HL-60 (cell line): Measurements from ENCODE around the gene EEA1.

Experiments
- DNase-seq, 2 experiments: peaks; one replicate each; pipeline ENCODE4 v3.0.0-alpha.2; 2010 to 2020; ENCODE audit warnings: low read depth in 1 of 2, low spot score in 1 of 2
- H3K27ac ChIP-seq: fragments of 250-450 bp; sonication (Bioruptor Pico); replicated peaks from 2 replicates; pipeline ENCODE4 v1.5.1; 2020; ENCODE audit warnings: mild to moderate bottlenecking, moderate library complexity
- H3K27me3 ChIP-seq: fragments of 250-450 bp; sonication (Bioruptor Pico); 2 replicates; pipeline ENCODE4 v1.5.1; 2021; ENCODE audit warnings: mild to moderate bottlenecking, moderate library complexity; ENCODE audit not compliant: insufficient read depth, poor library complexity, severe bottlenecking
- H3K4me3 ChIP-seq: replicated peaks from 2 replicates; pipeline ENCODE4 v1.5.1; 2011; ENCODE audit warnings: mild to moderate bottlenecking, control low read depth, low read length; ENCODE audit not compliant: insufficient read depth
- GABPA ChIP-seq: IDR thresholded peaks from 2 replicates; pipeline ENCODE4 v1.6.1; 2012; ENCODE audit warnings: low read depth
- POLR2AphosphoS5 ChIP-seq: IDR thresholded peaks from 2 replicates; pipeline ENCODE4 v1.6.1; 2012; ENCODE audit warnings: low read depth
- SPI1 ChIP-seq: IDR thresholded peaks from 2 replicates; pipeline ENCODE4 v1.6.1; 2012; ENCODE audit warnings: low read depth, mild to moderate bottlenecking, borderline replicate concordance
- TF ChIP-seq, protein P1 (sequence below): IDR thresholded peaks from one replicate; pipeline ENCODE4 v1.5.1; 2011; ENCODE audit warnings: low read length, control low read depth, inconsistent platforms; ENCODE audit not compliant: insufficient read depth
- TF ChIP-seq, protein P2 (sequence below): IDR thresholded peaks from 2 replicates; pipeline ENCODE4 v1.6.1; 2012; ENCODE audit warnings: low read depth; ENCODE audit not compliant: insufficient replicate concordance

Gene EEA1

DNA sequence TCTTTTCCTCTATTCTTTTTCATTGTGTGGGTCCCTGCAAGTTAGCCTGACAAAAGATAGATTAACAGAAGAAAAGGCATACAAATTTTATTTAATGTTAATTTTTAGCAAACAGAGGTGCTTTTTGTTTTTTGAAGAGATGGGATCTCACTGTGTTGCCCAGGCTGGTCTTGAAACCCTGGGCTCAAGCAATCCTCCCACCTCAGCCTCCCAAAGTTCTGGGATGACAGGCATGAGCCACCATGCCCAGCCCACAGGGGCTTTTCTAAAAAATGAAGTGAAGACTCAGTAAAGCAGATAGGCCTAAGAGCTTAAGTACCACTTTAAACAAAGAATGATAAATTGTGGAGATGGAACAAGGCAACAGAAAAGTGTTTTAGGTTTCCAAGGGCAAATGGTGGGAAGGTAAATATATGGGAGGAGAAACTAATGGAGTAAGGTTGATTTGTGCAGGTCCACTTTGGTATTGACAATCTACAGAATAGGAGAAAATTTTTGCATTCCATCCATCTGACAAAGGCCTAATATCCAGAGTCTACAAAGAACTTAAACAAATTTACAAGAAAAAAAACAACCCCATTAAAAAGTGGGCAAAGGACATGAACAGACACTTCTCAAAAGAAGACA, 18.6 kb upstream of the EEA1 start:
- H3K4me3 ChIP-seq = no peak overlapping the region
- TF ChIP-seq, protein P1, sequence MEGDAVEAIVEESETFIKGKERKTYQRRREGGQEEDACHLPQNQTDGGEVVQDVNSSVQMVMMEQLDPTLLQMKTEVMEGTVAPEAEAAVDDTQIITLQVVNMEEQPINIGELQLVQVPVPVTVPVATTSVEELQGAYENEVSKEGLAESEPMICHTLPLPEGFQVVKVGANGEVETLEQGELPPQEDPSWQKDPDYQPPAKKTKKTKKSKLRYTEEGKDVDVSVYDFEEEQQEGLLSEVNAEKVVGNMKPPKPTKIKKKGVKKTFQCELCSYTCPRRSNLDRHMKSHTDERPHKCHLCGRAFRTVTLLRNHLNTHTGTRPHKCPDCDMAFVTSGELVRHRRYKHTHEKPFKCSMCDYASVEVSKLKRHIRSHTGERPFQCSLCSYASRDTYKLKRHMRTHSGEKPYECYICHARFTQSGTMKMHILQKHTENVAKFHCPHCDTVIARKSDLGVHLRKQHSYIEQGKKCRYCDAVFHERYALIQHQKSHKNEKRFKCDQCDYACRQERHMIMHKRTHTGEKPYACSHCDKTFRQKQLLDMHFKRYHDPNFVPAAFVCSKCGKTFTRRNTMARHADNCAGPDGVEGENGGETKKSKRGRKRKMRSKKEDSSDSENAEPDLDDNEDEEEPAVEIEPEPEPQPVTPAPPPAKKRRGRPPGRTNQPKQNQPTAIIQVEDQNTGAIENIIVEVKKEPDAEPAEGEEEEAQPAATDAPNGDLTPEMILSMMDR = no peak
- TF ChIP-seq SPI1 (no peak), POLR2AphosphoS5 (no peak)
- TF ChIP-seq, protein P2, sequence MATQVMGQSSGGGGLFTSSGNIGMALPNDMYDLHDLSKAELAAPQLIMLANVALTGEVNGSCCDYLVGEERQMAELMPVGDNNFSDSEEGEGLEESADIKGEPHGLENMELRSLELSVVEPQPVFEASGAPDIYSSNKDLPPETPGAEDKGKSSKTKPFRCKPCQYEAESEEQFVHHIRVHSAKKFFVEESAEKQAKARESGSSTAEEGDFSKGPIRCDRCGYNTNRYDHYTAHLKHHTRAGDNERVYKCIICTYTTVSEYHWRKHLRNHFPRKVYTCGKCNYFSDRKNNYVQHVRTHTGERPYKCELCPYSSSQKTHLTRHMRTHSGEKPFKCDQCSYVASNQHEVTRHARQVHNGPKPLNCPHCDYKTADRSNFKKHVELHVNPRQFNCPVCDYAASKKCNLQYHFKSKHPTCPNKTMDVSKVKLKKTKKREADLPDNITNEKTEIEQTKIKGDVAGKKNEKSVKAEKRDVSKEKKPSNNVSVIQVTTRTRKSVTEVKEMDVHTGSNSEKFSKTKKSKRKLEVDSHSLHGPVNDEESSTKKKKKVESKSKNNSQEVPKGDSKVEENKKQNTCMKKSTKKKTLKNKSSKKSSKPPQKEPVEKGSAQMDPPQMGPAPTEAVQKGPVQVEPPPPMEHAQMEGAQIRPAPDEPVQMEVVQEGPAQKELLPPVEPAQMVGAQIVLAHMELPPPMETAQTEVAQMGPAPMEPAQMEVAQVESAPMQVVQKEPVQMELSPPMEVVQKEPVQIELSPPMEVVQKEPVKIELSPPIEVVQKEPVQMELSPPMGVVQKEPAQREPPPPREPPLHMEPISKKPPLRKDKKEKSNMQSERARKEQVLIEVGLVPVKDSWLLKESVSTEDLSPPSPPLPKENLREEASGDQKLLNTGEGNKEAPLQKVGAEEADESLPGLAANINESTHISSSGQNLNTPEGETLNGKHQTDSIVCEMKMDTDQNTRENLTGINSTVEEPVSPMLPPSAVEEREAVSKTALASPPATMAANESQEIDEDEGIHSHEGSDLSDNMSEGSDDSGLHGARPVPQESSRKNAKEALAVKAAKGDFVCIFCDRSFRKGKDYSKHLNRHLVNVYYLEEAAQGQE = no peak
- H3K27ac ChIP-seq = no peak overlapping the region
- DNase-seq = no peak
- no peaks in the 10 kb centered on the region for H3K27me3 ChIP-seq

DNA sequence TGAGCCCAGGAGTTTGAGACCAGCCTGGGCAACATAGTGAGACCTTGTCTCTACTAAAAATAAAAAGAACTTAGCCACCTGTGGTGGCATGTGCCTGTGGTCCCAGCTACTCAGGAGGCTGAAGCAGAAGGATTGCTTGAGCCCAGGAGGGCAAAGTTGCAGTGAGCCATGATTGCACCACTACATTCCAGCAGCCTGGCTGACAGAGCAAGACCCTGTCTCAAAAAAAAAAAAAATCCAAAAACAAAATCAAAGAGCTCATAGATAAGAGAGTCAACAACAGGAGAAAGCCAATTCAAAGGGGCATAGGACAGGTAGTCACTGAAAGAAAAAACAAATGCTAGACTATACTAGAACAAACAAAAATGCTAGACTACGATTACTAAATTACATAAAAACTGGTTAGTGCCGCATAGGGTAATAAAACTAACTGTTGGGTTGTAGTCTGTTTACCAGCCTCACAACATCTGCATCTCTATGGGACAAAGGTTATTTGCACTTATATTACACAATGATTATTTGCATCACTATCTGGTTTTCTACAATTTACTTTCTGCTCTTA, 16.6 kb upstream of the EEA1 start:
- no peak for DNase-seq
- Histone ChIP-seq H3K27ac (no peak overlapping the region), H3K4me3 (no peak overlapping the region), H3K27me3 (no peaks in the 10 kb centered on the region)
- TF ChIP-seq GABPA (no peak), POLR2AphosphoS5 (no peak), SPI1 (no peak)
- TF ChIP-seq, protein P1 = no peak
- TF ChIP-seq, protein P2 = no peak

DNA sequence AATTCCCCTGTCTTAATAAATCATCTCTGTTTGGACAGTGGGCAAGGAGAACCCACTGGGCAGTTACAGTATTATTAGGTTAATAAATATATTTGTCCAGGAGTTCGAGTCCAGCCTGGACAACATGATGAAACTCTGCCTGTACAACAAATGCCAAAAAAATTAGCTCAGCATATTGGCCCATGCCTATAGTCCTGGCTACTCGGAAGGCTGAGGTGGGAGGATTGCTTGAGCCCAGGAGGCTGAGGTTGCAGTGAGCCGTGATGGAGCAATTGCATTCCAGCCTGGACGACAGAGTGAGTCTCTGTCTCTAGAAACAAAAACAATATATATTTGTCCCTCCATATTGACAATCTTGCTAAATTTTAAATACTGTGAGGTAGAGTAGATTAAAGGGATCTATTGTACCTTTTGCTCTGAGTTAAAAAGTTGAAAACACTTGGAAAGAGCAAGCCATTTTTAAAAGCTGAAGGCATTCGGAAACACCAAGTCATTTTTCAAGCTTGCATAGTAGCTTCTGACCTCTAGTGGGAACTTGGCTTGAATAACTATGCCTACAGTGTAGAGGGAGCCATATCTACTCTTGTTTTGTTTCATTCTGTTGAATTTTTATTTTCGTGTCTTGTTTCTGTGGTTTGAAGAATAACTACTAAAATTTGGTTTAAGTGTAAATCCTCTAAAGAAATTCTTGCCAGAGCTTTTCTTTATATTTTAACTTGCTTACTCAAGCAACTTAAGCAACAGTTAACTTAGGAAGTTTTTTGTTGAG, 14.6 kb upstream of the EEA1 start:
- H3K27ac ChIP-seq = no peak overlapping the region

More for the DNA sequence above, 14.6 kb upstream of the EEA1 start:
- TF ChIP-seq, protein P1 = no peak
- TF ChIP-seq POLR2AphosphoS5 = no peak
- TF ChIP-seq GABPA = no peak
- TF ChIP-seq, protein P2 = no peak
- TF ChIP-seq SPI1 = no peak
- no peak overlapping the region for H3K4me3 ChIP-seq
- no peak for DNase-seq
- no peaks in the 10 kb centered on the region for H3K27me3 ChIP-seq
